NCI-H146 treated with DMSO at 0.1 percent for 48 hours (cell line): ENCODE results near the gene FBXO21.

ENCODE experiments used
- DNase-seq: peaks from one replicate; lab custom pipeline; 2025; ENCODE audit not compliant: unreplicated experiment; lab: John Stamatoyannopoulos, UW

The FBXO21 gene

DNA sequence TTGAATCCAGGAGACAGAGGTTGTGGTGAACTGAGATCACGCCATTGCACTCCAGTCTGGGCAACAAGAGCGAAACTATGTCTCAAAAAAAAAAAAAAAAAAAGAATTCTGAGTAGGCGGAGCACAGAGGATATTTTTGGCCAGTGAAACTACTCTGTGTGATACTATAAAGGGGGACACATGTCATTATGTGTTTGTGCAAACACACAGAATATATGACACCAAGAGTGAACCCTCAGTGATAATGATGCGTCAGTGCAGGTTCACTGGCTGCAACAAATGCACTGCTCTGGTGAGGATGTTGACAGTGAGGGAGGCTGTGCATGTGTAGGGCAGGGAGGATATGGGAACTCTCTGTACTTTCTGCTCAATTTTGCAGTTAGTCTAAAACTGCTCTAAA lies 24.2 kb downstream of the FBXO21 start:
- no peak for DNase-seq

DNA sequence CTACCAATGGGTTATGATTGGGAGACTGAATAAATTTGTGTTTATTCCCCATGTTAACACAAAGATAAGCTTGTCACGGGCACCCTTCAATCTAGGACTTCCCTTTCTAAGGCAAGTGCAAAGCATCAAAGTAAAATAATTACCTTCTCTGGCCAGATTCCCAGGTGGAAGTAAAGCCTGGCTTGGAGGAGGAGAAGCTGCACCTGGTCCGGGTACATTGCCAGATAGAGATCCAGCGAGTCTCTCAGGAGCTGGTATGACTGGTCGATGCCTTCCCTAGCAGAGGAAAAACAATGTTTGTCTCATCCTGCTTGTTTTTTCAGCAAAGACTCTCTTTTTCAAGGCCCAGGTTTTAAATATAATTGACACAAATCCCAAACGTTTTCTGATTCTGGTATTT lies 24.9 kb downstream of the FBXO21 start:
- no peak for DNase-seq

DNA sequence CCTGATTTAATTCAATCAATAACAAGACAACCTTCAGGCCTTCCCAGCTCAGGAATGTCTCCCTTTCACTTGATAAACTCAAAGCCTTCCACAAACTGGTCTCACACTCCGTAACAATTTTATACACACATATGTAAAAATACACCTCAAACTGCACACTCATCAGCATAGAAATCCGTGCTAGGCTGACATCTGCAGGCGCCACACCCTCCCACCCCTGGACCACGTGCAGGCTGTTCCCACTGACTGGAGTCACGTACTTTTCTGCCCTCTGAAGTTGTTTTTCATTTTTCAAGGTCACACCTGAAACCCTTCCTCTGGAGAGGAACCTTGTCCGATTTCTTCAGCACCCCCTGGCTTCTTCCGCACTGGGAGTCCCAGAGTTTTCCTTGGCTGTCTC lies 27.6 kb downstream of the FBXO21 start:
- DNase-seq: no peak

DNA sequence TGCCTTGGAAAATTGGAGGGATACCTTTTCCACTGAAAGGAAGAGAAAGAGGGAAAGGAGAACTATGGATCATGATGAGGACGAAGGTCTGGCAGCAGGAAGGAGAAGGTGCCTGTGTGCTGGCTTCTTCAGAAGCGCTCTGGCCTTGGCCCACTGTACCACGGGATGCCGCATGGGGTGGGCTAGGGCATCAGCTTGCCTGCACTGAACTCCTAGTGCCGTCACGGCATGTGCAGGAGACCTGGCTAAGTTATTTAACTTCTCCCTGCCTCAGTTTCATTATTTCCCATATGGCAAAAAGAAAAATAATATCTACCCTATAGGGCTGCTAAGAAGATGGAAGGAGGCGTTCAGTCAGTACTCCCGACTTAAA lies 28.1 kb downstream of the FBXO21 start:
- DNase-seq: no peak

DNA sequence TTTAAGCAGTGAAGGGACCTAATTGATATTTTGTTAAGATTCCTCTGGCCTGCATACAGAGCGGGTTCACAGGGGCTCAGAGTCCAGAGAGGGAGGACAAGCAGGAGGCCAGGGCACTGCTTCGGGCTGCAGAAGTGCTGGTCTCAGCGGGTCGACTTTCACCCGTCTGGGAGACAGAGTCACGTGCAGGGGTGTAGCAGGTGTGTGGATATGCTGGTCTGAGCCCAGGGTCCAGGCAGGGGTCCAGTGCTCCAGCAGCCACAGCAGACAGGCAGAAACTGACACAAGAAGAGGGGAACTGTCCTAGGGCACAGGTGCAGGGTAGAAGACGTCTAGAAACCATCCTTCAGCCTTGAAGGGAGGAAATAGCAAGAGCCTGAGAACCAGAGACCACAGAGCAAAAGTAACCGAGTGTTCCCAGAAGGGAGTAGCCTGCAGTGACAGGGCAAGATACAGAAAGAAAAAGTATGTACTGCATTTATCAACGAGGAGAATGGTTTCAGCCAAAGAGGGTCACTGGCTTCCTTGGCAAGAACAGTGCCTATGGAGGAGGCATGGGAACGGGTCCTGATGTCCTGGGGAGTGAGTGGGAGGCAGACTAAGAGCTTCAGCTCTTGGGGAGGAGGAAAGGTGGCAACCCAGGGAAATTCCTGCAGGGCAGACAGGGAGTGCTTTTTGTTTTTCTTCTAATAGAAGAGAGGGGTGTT lies 28.7 kb downstream of the FBXO21 start:
- no peak for DNase-seq

DNA sequence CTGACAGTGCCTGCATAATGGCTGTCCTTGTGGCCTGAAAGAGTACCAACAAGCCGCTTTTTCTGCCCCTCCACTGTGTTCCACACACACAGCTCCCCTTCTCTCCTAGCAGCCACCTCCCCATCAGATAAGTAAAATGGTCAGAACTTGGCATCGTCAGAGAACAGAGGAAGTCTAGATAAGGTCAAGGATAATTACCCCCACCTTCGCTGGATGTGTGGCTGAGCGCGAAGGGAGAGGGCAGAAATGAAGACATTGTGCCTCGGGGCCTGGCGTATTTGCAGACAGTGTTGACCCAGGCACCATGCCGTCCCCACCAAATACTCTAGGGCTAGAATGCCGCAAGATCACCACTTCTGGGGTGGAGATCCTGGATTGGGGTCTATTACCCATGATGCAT lies 30.6 kb downstream of the FBXO21 start:
- no peak for DNase-seq

DNA sequence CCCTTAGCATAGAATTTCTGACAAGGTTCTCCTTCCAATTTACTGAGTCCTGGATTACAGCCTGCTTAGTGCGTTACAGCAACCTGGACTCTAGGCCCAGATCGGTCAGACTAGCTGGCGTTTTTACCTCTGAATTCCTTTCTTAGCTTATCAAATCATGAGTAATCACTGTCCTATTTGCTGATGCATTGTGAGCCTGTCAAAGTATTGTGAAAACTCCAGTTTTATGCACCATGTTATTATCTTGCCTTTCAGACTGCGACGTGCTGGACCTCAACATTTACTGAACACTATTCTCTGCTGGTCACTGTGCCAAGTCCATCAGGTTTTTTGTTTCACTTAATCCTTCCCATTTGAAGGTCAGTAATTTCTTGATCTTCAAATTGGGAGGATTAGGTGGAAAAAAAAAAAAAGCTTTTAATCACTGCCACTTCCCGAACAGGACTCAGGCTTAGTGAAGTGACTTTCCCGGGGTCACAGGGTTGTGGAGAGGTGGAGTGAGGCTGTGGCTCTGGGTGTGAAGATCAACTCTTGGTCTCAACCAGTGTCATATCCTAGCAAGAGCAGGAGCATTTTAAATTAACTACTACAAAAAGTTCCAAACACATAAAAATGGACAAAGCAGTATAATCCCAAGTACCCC lies 31.2 kb downstream of the FBXO21 start:
- DNase-seq: no peak

DNA sequence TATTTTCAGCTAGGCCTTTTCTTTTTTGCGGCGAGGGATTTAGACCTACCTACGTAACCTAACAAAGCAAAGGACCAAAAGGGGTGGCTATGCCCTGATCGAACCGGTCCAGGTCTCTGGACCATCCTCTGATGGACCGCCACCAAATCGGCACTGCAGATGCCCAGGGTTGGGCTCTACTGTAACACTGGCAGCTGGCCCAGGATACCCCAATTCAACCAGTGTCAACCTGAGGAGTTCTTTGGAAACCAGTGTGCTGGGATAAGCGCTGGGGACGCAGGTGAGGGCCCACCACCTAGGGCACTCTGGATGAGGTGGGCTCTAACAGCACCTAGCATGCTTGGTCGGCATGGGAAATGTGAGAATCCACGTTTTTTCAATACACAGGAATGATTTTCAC lies 32.2 kb downstream of the FBXO21 start:
- no peak for DNase-seq

DNA sequence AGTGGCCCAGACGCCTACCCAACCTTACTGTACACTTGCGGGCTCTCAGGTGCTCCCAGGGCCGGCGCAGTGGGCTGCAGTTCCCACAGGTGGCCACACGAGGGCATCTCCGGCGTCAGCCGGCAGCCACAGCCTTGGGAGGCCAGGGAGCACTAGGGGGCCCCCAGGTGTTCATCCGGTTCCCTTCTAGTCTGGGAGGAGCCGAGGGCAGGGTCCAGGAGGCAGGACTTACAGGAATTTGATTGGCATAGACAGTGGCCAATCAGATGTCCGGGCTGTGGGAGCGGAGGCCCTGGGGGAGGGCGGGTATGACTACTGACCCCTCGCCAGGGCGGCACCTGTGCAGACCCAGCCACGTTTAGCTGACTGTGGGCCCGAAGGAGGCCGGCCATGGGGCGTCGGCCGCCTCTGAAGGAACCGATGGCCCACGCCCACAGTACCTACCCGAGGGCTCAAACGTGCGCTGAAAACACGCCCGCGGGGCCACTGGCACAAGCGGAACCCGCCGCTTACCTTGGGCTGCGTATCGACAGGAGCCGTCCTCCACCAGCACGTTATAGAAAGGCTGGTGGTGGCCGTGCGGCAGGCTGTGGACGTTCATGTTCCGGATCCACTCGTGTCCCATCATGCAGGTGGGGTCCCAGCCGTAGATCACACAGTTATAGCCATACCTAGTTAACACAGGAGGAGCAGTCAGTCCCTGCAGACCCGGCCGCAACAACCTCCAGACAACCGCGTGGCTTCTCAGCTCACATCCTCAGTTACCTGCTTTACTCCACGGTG lies 34.8 kb downstream of the FBXO21 start:
- peak; percentile 24 for DNase-seq

DNA sequence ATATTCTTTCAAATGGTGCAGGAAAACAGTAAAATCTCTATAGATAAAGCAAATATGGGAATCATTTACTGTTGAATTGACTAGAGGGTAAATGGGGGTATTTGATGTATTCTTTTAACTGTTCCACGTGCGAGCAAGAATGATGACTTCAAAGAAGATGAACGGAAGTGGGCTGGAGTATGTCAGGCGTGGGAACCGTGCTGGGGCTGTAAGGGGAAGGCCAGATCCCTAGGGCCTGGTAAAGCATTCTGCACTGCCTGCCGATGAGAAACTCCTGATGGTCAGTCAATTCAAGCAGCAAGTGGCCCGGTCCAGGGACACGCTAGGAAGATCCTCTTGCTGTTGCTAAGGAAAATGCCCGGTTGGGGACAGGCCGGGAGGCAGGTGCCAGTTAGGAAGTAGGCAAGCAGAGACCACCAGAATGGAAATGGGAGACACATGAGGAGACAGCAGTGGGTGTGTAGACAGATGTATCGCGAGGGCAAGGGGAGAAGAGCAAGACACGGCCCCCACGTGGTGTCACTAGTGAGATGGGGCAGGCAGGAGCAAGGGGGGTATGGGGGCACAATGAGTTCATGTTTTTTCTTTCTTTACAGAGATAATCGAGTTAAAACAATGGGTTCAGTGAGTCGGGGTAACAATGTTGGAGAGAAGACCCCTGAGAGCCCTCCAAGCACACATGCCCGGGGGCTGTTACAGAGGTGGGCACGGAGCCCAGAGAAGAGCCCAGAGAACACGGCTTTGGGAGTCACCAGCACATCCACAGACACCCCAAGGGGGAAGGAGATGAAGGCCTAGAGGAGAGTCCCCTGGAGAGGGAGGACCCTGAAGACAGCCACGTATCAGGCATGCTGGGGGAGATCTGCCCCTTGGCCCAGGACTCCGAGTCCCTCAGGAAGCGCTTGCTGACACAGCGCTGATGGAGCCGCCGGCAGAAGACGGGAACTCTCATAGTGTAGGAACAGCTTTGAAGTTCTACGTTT lies 37.2 kb downstream of the FBXO21 start:
- DNase-seq: no peak

DNA sequence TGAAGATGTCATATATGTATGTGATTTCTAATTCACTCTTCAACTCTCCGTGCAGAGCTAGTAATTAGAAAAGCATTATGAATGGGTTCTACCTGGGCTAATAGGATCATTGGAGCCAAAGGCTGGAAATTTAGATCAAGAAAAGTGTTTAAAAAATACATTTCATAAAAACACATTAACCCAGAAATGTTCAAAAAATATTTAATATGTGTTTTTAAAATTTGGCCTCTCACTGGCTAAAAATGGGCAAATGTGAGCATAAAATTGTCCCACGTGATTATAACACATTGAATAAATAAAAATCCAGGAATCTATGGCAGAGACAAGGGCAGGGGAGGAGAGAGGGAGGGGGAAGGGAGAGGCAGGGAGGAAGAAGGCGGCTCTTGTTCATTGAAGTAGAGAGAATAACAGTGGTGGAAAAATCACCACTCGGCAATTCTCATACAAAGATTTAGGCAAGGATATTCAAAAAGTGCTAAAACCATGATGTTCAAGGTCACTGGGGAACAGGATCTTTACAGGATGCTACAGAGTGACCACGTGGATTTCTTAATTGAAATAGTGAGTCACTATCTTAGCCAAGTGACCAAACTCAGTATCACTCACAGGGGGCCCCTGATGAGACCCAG lies 38.8 kb downstream of the FBXO21 start:
- no peak for DNase-seq

DNA sequence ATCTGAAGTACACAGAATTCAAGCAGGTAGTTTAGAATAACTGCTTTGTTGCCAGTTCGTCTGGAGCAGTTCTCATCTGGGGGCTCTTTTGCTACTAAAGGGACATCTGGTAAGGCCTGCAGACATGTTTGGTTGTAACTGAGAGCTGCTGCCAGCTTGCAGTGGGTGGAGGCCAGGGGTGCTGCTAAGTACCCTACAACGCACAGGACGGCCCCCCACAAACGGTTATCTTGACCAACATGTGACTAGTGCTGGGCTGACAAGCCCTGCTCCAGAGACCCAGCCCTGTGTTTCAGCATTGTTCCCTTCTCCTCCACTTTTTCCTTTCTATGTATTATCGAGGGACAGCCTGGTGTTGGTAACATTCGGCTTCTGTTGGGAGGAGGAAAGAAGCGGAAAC lies 40.8 kb downstream of the FBXO21 start:
- no peak for DNase-seq

DNA sequence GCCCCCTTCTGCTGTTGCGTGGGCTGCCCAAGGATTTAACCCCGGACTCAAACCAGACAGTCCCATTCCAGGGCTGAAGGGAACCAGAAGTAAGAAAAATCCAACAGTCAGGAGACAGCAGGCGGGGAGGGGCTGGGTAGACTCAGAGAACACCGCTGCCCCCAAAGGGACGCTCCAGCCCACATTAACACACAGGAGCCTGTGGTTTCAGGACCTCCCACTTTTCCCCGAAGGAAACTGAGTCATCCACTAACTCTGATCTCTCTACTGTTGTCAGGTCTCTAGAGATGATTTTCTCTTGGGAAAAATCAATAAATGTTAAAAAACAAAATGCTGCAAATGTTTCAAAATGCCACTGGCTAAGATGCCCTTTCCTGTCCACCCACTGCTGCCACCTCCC lies 41.6 kb downstream of the FBXO21 start:
- DNase-seq: no peak

DNA sequence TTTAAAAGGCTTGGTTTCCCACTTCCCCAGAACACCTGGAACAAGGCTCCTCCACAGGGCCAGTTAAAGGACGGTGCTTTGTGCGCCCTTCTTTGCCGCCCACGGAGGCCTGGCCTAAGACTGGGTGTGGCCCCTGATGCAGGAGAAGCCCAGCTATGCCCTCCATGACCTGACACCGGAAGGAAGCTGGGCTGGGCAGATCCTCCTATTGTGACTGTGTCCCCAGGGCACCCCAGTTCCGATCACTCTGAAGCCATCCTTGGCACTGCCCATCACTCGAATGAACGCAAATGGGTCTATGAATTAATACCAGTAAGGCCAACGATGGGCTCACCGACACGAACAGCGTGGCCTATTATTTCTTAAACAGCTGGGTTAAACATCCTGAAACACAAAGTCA lies 42.6 kb downstream of the FBXO21 start:
- no peak for DNase-seq

DNA sequence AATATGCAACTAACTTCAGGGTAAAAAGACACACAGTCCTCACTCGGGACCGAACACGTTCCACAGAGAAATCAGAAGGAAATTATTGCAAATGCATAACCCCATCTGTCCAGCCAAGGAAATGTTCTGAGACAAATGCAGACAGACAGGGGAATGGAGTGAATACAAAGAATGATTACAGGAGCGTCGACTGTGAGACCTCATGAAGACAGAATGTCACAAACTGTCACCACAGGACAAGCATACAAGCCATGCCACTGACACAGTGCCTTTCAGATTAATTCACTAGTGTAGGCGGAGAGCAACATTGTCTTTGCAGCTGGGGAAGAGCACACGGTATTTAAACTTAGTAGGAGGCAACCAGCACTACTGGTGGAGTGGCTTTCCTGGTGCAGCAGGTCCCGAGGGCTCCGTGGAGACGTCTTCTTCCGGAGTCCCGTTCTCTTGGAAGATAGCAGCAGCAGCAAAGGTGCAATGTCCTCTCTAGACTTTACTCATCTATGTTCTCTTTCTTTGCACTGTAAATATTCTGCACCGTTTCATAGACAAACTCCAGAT lies 44.6 kb downstream of the FBXO21 start:
- DNase-seq: no peak

DNA sequence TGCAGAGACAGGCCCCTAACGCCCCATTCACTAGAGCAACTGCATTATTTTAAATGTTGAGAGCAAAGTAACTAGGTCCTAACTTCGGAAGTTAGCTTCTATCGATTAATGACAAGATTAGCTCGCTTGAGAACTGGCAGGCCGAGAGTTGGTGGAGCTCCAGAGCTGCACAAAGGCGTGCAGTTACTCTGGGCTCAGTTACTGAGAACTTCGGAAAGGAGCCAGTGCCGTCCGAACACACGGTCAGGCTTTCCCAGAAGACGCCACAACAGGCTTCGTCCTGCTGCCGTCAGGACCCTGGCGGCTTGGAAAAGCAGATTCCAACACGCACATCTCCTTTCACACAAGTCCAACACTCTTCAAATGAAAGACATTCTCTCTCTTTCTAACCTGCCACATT lies 45.7 kb downstream of the FBXO21 start:
- DNase-seq: no peak

DNA sequence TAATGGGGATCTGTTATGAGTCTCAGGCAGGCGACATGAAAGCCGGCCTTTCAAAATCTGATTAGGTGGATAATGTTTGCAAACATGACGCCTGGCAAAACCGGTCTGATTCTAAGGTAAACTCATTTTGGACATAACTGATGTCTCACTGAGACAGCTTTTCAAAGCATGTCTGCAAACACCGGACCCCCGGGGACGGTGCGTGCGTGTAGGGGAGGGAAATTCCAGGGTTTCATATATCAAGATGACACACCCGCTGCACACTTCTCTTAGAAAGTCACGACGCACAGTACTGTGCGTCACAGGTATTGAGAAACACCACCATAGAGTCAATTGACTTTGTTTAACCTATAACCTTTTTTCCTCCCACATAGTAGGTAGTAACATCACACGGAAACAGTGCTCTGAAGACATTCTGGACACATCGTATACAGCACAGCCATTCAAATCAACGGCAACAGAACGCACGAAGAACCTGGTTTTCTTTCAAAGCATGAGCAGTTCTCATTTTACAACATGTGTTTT lies 47.2 kb downstream of the FBXO21 start:
- DNase-seq: peak; percentile 17

DNA sequence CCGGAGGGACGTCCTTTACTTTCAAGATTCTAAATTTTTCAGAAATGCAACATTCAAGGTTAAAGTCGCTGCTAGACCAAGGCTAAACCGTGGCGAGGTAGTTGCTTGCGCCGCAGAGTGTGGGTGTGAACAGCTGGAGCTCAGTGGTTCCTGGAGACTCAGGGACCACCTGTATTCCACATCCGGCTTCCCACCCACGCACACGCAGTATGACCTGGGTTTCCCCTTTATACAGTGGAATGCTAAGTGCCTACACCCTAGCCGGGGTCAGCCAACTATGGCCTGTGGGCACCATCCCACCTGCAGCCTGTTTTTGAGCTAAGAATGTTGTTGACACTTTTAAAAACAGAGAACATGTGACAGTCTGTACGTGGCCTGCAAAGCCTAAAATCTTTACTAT lies 48.2 kb downstream of the FBXO21 start:
- DNase-seq: no peak

DNA sequence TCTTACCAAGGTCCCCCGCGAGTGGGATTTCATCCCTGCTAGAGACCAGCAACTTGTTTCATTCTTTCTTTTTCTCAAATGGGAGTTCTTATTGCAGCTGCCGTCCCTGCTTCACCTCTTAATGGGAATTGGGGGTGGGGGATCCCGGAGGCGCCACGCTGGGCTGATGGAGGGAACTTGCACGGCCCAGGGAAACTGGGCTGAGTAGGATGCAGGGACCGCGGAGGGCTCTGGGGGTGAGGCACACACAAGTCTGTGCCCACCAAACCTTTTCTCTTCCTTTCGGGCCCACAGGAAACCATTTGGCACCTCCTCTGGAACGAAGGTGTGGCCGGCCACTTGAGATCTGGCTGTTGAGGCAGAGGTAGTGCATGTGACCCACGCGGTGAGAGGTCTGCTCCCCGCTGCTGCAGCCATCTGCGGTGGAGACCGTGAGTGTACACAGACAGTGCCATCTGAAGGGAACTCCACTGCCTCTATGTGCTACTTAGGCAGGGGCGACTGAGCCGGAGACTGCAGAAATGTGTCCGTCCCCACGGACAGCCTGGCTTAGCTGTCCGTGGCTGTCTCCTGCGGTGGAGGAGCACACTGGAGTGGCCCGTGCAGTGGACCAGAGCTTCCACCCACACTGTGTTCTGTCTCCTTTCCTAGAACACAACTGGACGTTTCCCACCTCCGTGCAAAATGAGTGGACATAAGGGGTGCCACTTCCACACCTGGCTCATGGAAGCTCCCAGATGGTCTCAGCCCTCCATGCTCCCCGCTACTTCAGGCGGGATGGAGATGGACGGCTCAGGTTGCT lies 49.0 kb downstream of the FBXO21 start:
- no peak for DNase-seq
